Measurements from ENCODE around the gene PRIM1.
"Not testable (repeated sequence)": the region's sequence is repeated elsewhere in the genome, so short reads cannot be mapped to it uniquely, and the experiment has no call there.

PRIM1 gene

GRCh38 chr12:56759263-56759908, 7.3 kb upstream of the PRIM1 start:
- Histone ChIP-seq H3K36me3 (ENCODE audit: control insufficient read depth in 1 of 2, insufficient read depth in 2 of 2, low read length in 2 of 2) (no peaks in the 10 kb centered on the region), H3K9me3 (ENCODE audit: control insufficient read depth in 1 of 2, low read length in 2 of 2) (peaks cover 0 to 4% of the 10 kb centered on the region in 2 donors), H3K27me3 (ENCODE audit: low read depth, low read length) (no peaks in the 10 kb centered on the region), H3K4me1 (ENCODE audit: control insufficient read depth in 1 of 2, insufficient read depth in 2 of 2, low read length in 2 of 2) (no peaks in the 10 kb centered on the region), H3K4me3 (ENCODE audit: low read depth in 1 of 2, low read length in 2 of 2) (no peak overlapping the region), H3K27ac (ENCODE audit: low read length) (no peak overlapping the region)

GRCh38 chr12:56758728-56759262, 6.7 kb upstream of the PRIM1 start:
- H3K4me3 ChIP-seq (ENCODE audit: low read depth in 1 of 2, low read length in 2 of 2), result no peak overlapping the region
- H3K9me3 ChIP-seq (ENCODE audit: control insufficient read depth in 1 of 2, low read length in 2 of 2), result peaks cover 0 to 4% of the 10 kb centered on the region in 2 donors
- H3K27me3 ChIP-seq (ENCODE audit: low read depth, low read length), result no peaks in the 10 kb centered on the region
- no peaks in the 10 kb centered on the region for H3K4me1 ChIP-seq (ENCODE audit: control insufficient read depth in 1 of 2, insufficient read depth in 2 of 2, low read length in 2 of 2)
- H3K27ac ChIP-seq (ENCODE audit: low read length), result no peak overlapping the region
- H3K36me3 ChIP-seq (ENCODE audit: control insufficient read depth in 1 of 2, insufficient read depth in 2 of 2, low read length in 2 of 2), result no peaks in the 10 kb centered on the region

- not testable (repeated sequence) for H3K9me3 ChIP-seq (ENCODE audit: control insufficient read depth in 1 of 2, low read length in 2 of 2); H3K36me3 ChIP-seq (ENCODE audit: control insufficient read depth in 1 of 2, insufficient read depth in 2 of 2, low read length in 2 of 2); H3K27me3 ChIP-seq (ENCODE audit: low read depth, low read length); H3K4me1 ChIP-seq (ENCODE audit: control insufficient read depth in 1 of 2, insufficient read depth in 2 of 2, low read length in 2 of 2); H3K27ac ChIP-seq (ENCODE audit: low read length); H3K4me3 ChIP-seq (ENCODE audit: low read depth in 1 of 2, low read length in 2 of 2)
Measured at GRCh38 chr12:56757971-56758370, 5.8 kb upstream of the PRIM1 start.

- H3K27ac ChIP-seq (ENCODE audit: low read length), result no peak overlapping the region
- H3K36me3 ChIP-seq (ENCODE audit: control insufficient read depth in 1 of 2, insufficient read depth in 2 of 2, low read length in 2 of 2), result no peaks in the 10 kb centered on the region
Measured at GRCh38 chr12:56753566-56753965, 1.4 kb upstream of the PRIM1 start.

GRCh38 chr12:56750596-56750995, 1.5 kb downstream of the PRIM1 start:
- H3K27me3 ChIP-seq (ENCODE audit: low read depth, low read length); H3K27ac ChIP-seq (ENCODE audit: low read length); H3K36me3 ChIP-seq (ENCODE audit: control insufficient read depth in 1 of 2, insufficient read depth in 2 of 2, low read length in 2 of 2); H3K9me3 ChIP-seq (ENCODE audit: control insufficient read depth in 1 of 2, low read length in 2 of 2); H3K4me3 ChIP-seq (ENCODE audit: low read depth in 1 of 2, low read length in 2 of 2): not testable (repeated sequence)
- peaks cover 0 to 10% of the 10 kb centered on the region in 2 donors for H3K4me1 ChIP-seq (ENCODE audit: control insufficient read depth in 1 of 2, insufficient read depth in 2 of 2, low read length in 2 of 2)

More at GRCh38 chr12:56753566-56753965, 1.4 kb upstream of the PRIM1 start:
- H3K9me3 ChIP-seq (ENCODE audit: control insufficient read depth in 1 of 2, low read length in 2 of 2), result no peaks in the 10 kb centered on the region
- H3K4me1 ChIP-seq (ENCODE audit: control insufficient read depth in 1 of 2, insufficient read depth in 2 of 2, low read length in 2 of 2), result peaks cover 0 to 10% of the 10 kb centered on the region in 2 donors
- no peak overlapping the region for H3K4me3 ChIP-seq (ENCODE audit: low read depth in 1 of 2, low read length in 2 of 2)
- H3K27me3 ChIP-seq (ENCODE audit: low read depth, low read length), result no peaks in the 10 kb centered on the region

- peaks cover 0 to 6% of the 10 kb centered on the region in 2 donors for H3K36me3 ChIP-seq (ENCODE audit: control insufficient read depth in 1 of 2, insufficient read depth in 2 of 2, low read length in 2 of 2)
- H3K27ac ChIP-seq (ENCODE audit: low read length), result no peak overlapping the region
- H3K9me3 ChIP-seq (ENCODE audit: control insufficient read depth in 1 of 2, low read length in 2 of 2), result no peaks in the 10 kb centered on the region
- H3K27me3 ChIP-seq (ENCODE audit: low read depth, low read length), result no peaks in the 10 kb centered on the region
- no peak overlapping the region for H3K4me3 ChIP-seq (ENCODE audit: low read depth in 1 of 2, low read length in 2 of 2)
- peaks cover 0 to 10% of the 10 kb centered on the region in 2 donors for H3K4me1 ChIP-seq (ENCODE audit: control insufficient read depth in 1 of 2, insufficient read depth in 2 of 2, low read length in 2 of 2)
Measured at GRCh38 chr12:56749853-56750252, 2.3 kb downstream of the PRIM1 start.

- Histone ChIP-seq H3K27me3 (ENCODE audit: low read depth, low read length) (no peaks in the 10 kb centered on the region), H3K9me3 (ENCODE audit: control insufficient read depth in 1 of 2, low read length in 2 of 2) (no peaks in the 10 kb centered on the region), H3K36me3 (ENCODE audit: control insufficient read depth in 1 of 2, insufficient read depth in 2 of 2, low read length in 2 of 2) (peaks cover 0 to 8% of the 10 kb centered on the region in 2 donors), H3K27ac (ENCODE audit: low read length) (no peak overlapping the region), H3K4me1 (ENCODE audit: control insufficient read depth in 1 of 2, insufficient read depth in 2 of 2, low read length in 2 of 2) (peaks cover 0 to 10% of the 10 kb centered on the region in 2 donors), H3K4me3 (ENCODE audit: low read depth in 1 of 2, low read length in 2 of 2) (no peak overlapping the region)
Measured at GRCh38 chr12:56749359-56749758, 2.8 kb downstream of the PRIM1 start.

- Histone ChIP-seq H3K9me3 (ENCODE audit: control insufficient read depth in 1 of 2, low read length in 2 of 2) (no peaks in the 10 kb centered on the region), H3K27me3 (ENCODE audit: low read depth, low read length) (no peaks in the 10 kb centered on the region), H3K27ac (ENCODE audit: low read length) (no peak overlapping the region), H3K36me3 (ENCODE audit: control insufficient read depth in 1 of 2, insufficient read depth in 2 of 2, low read length in 2 of 2) (peaks cover 0 to 4% of the 10 kb centered on the region in 2 donors), H3K4me1 (ENCODE audit: control insufficient read depth in 1 of 2, insufficient read depth in 2 of 2, low read length in 2 of 2) (peaks cover 6 to 8% of the 10 kb centered on the region in 2 donors), H3K4me3 (ENCODE audit: low read depth in 1 of 2, low read length in 2 of 2) (no peak overlapping the region)
Measured at GRCh38 chr12:56728139-56728861, 23.8 kb downstream of the PRIM1 start.

GRCh38 chr12:56726196-56726675, 25.9 kb downstream of the PRIM1 start:
- not testable (repeated sequence) for H3K9me3 ChIP-seq (ENCODE audit: control insufficient read depth in 1 of 2, low read length in 2 of 2); H3K27me3 ChIP-seq (ENCODE audit: low read depth, low read length); H3K36me3 ChIP-seq (ENCODE audit: control insufficient read depth in 1 of 2, insufficient read depth in 2 of 2, low read length in 2 of 2)
- peak overlapping the region; percentile 99 for H3K27ac ChIP-seq (ENCODE audit: low read length)
- peaks cover 25 to 28% of the 10 kb centered on the region in 2 donors for H3K4me1 ChIP-seq (ENCODE audit: control insufficient read depth in 1 of 2, insufficient read depth in 2 of 2, low read length in 2 of 2)
- H3K4me3 ChIP-seq (ENCODE audit: low read depth in 1 of 2, low read length in 2 of 2), result peak overlapping the region; percentile 75 to 100

GRCh38 chr12:56725723-56726102, 26.4 kb downstream of the PRIM1 start:
- Histone ChIP-seq H3K27me3 (ENCODE audit: low read depth, low read length) (no peaks in the 10 kb centered on the region), H3K36me3 (ENCODE audit: control insufficient read depth in 1 of 2, insufficient read depth in 2 of 2, low read length in 2 of 2) (peaks cover 2 to 10% of the 10 kb centered on the region in 2 donors), H3K27ac (ENCODE audit: low read length) (peak overlapping the region; percentile 99), H3K4me1 (ENCODE audit: control insufficient read depth in 1 of 2, insufficient read depth in 2 of 2, low read length in 2 of 2) (peaks cover 30 to 33% of the 10 kb centered on the region in 2 donors), H3K9me3 (ENCODE audit: control insufficient read depth in 1 of 2, low read length in 2 of 2) (no peaks in the 10 kb centered on the region), H3K4me3 (ENCODE audit: low read depth in 1 of 2, low read length in 2 of 2) (peak overlapping the region; percentile 75 to 100)

- peaks cover 7 to 10% of the 10 kb centered on the region in 2 donors for H3K36me3 ChIP-seq (ENCODE audit: control insufficient read depth in 1 of 2, insufficient read depth in 2 of 2, low read length in 2 of 2)
- peak within 1 kb of the TSS; percentile 99 for H3K27ac ChIP-seq (ENCODE audit: low read length)
- H3K27me3 ChIP-seq (ENCODE audit: low read depth, low read length), result no peaks in the 10 kb centered on the region
- no peaks in the 10 kb centered on the region for H3K9me3 ChIP-seq (ENCODE audit: control insufficient read depth in 1 of 2, low read length in 2 of 2)
- peak within 1 kb of the TSS; percentile 75 to 100 for H3K4me3 ChIP-seq (ENCODE audit: low read depth in 1 of 2, low read length in 2 of 2)
- H3K4me1 ChIP-seq (ENCODE audit: control insufficient read depth in 1 of 2, insufficient read depth in 2 of 2, low read length in 2 of 2), result peaks cover 32 to 39% of the 10 kb centered on the region in 2 donors
Measured at GRCh38 chr12:56724972-56725722, 27.0 kb downstream of the PRIM1 start, which contains the start of gene NACA. Gene NACA, minus strand, starts transcription at chr12:56725299. Its CDS starts 778 bp downstream, at chr12:56724521.

Measured in muscle layer of duodenum (tissue), 2 donors.